ENCODE data around the gene GRXCR2. TPM values are rescaled to one million over a fixed set of nuclear protein-coding genes. Genes with fewer than 3 reads are reported as not detected.

Gene GRXCR2
- total and polyA plus RNA-seq, 2 donors: 0.05 TPM

- H3K4me3 ChIP-seq (ENCODE audit: low read length in 2 of 2): no peak overlapping the region
- no peak overlapping the region for H3K27ac ChIP-seq (ENCODE audit: low read depth in 1 of 2, low read length in 1 of 2)
- H3K4me1 ChIP-seq (ENCODE audit: control insufficient read depth in 2 of 2, insufficient read depth in 2 of 2, low read length in 2 of 2): no peaks in the 10 kb centered on the region
- no peaks in the 10 kb centered on the region for H3K27me3 ChIP-seq (ENCODE audit: control insufficient read depth in 2 of 2, insufficient read depth in 1 of 2, low read length in 1 of 2)
- 96% methylated on average over 4 of the region's 4 CpGs for WGBS
- no peak for DNase-seq (ENCODE audit: low read depth in 6 of 9, low spot score in 9 of 9)
- no peaks in the 10 kb centered on the region for H3K9me3 ChIP-seq (ENCODE audit: control insufficient read depth in 2 of 2, insufficient read depth in 1 of 2, low read length in 1 of 2)
- no peaks in the 10 kb centered on the region for H3K36me3 ChIP-seq (ENCODE audit: control insufficient read depth in 2 of 2, insufficient read depth in 2 of 2, low read length in 1 of 2)
Measured at GRCh38 chr5:145818604-145819003, 54.2 kb downstream of the GRXCR2 start.

- H3K36me3 ChIP-seq (ENCODE audit: control insufficient read depth in 2 of 2, insufficient read depth in 2 of 2, low read length in 1 of 2): no peaks in the 10 kb centered on the region
- no peaks in the 10 kb centered on the region for H3K27me3 ChIP-seq (ENCODE audit: control insufficient read depth in 2 of 2, insufficient read depth in 1 of 2, low read length in 1 of 2)
- H3K4me3 ChIP-seq (ENCODE audit: low read length in 2 of 2): no peak overlapping the region
- WGBS: 91% methylated on average over 1 of the region's 1 CpG
- no peak overlapping the region for H3K27ac ChIP-seq (ENCODE audit: low read depth in 1 of 2, low read length in 1 of 2)
- H3K4me1 ChIP-seq (ENCODE audit: control insufficient read depth in 2 of 2, insufficient read depth in 2 of 2, low read length in 2 of 2): no peaks in the 10 kb centered on the region
- H3K9me3 ChIP-seq (ENCODE audit: control insufficient read depth in 2 of 2, insufficient read depth in 1 of 2, low read length in 1 of 2): no peaks in the 10 kb centered on the region
- DNase-seq (ENCODE audit: low read depth in 6 of 9, low spot score in 9 of 9): no peak
Measured at GRCh38 chr5:145812877-145813276, 59.9 kb downstream of the GRXCR2 start.

DNA sequence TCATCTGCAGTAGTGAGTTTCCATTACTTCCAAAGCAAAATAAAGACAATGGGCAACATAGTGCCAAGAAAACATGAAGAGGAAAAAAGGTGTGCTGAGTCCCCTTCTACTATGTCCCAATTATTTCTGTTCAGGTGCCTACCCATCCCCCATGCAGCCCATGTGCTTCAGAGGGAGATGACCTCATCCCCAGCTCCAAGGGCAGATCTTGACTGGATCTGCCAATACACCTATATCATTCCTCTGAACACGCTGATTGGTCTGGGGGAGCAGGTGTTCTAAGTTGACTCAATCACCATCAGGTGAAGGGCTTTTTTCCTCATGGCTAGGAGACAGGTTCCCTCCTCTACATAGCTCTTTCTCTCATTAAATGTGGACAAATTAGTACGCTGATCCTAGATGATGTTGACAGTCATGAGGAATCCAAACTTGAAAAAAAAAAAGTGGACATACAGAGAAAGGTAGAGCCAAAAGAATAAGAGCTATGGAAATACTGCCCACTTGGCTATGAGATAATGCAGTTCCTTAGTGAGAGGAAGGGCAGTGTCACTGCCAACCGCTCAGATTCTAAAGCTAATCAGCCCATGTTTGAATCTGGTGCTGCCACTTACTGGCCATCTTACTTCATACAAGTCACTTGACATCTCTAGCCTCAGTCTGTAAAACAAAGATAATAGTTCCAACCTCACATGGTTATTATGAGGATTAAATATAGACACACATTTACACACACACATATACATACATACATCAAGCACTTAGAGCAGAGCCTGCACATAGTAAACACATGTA, 60.8 kb downstream of the GRXCR2 start:
- Histone ChIP-seq H3K9me3 (ENCODE audit: control insufficient read depth in 2 of 2, insufficient read depth in 1 of 2, low read length in 1 of 2) (no peaks in the 10 kb centered on the region), H3K36me3 (ENCODE audit: control insufficient read depth in 2 of 2, insufficient read depth in 2 of 2, low read length in 1 of 2) (no peaks in the 10 kb centered on the region), H3K27me3 (ENCODE audit: control insufficient read depth in 2 of 2, insufficient read depth in 1 of 2, low read length in 1 of 2) (no peaks in the 10 kb centered on the region), H3K4me3 (ENCODE audit: low read length in 2 of 2) (no peak overlapping the region), H3K4me1 (ENCODE audit: control insufficient read depth in 2 of 2, insufficient read depth in 2 of 2, low read length in 2 of 2) (no peaks in the 10 kb centered on the region), H3K27ac (ENCODE audit: low read depth in 1 of 2, low read length in 1 of 2) (no peak overlapping the region)
- DNase-seq (ENCODE audit: low read depth in 6 of 9, low spot score in 9 of 9): no peak
- 97% methylated on average over 3 of the region's 3 CpGs for whole genome bisulfite sequencing

Other genes starting within 250 kb of the GRXCR2 start
- gene PRELID2, start 37.7 kb downstream of the GRXCR2 start, total RNA-seq: 6.6 TPM
- gene PRELID2, start 37.7 kb downstream of the GRXCR2 start, polyA plus RNA-seq: 3.1 TPM
- 0.76 TPM for gene SH3RF2, start 63.6 kb upstream of the GRXCR2 start, total RNA-seq
- 2.4 TPM for gene SH3RF2, start 63.6 kb upstream of the GRXCR2 start, polyA plus RNA-seq
- gene PLAC8L1, start 232.6 kb upstream of the GRXCR2 start, total RNA-seq: 0.24 TPM
- 1.5 TPM for gene PLAC8L1, start 232.6 kb upstream of the GRXCR2 start, polyA plus RNA-seq